Cardiac muscle cell (in vitro differentiated cells and primary cell): ENCODE measurements around the gene PAK4. TPM values are rescaled to one million over a fixed set of nuclear protein-coding genes. Genes with fewer than 3 reads are reported as not detected.
A peak's percentile ranks its signal among the peaks of the same experiment; 100 is the strongest.

Experiments used
- DNase-seq, 2 donors: peaks; one replicate each; pipeline versions ENCODE4 v3.0.0 to v3.0.0-alpha.2; 2010 to 2017; ENCODE audit warnings: low read depth in 1 of 2, low spot score in 1 of 2
- H3K27ac ChIP-seq: fragments of 200-600 bp; sonication (generic); 2 replicates; pipeline ENCODE4 v1.5.1; 2016
- H3K27me3 ChIP-seq: fragments of 200-600 bp; sonication (generic); 2 replicates; pipeline ENCODE4 v1.6.0; 2016; ENCODE audit warnings: control low read depth
- H3K36me3 ChIP-seq: fragments of 200-600 bp; sonication (generic); 2 replicates; pipeline ENCODE4 v1.5.1; 2016; ENCODE audit warnings: control low read depth
- H3K4me1 ChIP-seq: fragments of 200-600 bp; sonication (generic); 2 replicates; pipeline ENCODE4 v1.8.1; 2017; ENCODE audit warnings: low read depth, mild to moderate bottlenecking, mixed run types
- H3K4me3 ChIP-seq: fragments of 200-600 bp; sonication (generic); 2 replicates; pipeline ENCODE4 v1.5.1; 2016; ENCODE audit warnings: mild to moderate bottlenecking
- H3K9me3 ChIP-seq: fragments of 200-600 bp; sonication (generic); 2 replicates; pipeline ENCODE4 v1.5.1; 2017; ENCODE audit warnings: low read depth, mild to moderate bottlenecking, control low read depth
- polyA plus RNA-seq: library from polyadenylated mRNA; unstranded; fragments of >200 nt; fragmentation: Nextera tagmentation; extraction: Ambion mirVana; gene quantifications from 2 replicates; pipeline ENCODE4 v1.2.1, GENCODE V29; 2016
- total RNA-seq: library from RNA; depleted of rRNA; stranded (reverse); fragments of >200 nt; gene quantifications from 2 replicates; pipeline ENCODE4 v1.2.3, GENCODE V29; 2016
- TF ChIP-seq, protein P1 (sequence below): IDR thresholded peaks from 2 replicates; pipeline ENCODE4 v1.5.1; 2012; ENCODE audit warnings: low read depth, mild to moderate bottlenecking, low read length

The PAK4 gene
- total and polyA plus RNA-seq, 2 experiments from 2014 or later: 32.5 to 57.9 TPM

DNA sequence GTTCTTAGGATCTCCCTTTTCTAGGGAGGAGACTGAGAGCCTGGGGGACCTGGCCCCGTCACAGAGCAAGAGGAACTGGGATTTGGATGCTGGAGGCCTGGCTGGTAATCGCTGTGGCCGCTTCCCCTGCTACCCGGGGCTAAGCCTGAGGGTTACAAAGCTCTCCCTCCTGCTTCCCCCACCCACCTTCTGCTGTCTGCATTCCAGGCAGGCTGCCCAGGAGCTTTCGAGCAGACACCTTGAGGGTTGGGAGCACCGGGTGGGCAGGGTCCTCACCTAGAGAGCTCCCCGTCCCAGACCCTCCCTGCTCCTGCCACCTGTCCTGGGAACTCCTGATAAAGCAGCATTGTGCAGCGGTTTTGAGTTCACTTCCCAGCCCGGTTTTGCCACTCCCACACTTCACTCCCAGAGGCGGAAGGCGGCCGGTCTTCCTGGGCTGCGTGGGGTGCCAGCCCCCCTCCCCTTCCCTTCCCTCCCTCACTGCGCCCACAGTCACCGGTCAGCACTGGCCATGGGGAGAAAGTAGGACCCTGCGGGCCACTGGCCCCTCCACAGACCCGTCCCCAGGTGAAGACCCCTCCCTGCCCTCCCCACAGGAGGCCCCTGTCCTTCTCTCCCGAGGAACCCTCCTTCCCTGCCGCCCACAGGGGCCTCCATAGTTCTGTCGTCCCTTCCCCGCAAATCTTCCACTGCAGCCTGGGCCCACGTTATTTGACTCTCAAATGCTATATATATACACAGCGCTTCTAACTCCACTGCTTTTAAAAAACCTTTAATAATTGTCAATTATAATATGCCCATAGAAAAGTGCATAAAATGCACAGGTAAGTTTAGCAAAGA, 8.1 kb downstream of the PAK4 start:
- Histone ChIP-seq H3K9me3 (no peaks in the 10 kb centered on the region), H3K4me3 (no peak overlapping the region), H3K4me1 (peaks cover 27% of the 10 kb centered on the region), H3K27ac (peak overlapping the region; percentile 81), H3K36me3 (no peaks in the 10 kb centered on the region), H3K27me3 (no peaks in the 10 kb centered on the region)
- DNase-seq: peak; percentile 24 to 39
- TF ChIP-seq, protein P1, sequence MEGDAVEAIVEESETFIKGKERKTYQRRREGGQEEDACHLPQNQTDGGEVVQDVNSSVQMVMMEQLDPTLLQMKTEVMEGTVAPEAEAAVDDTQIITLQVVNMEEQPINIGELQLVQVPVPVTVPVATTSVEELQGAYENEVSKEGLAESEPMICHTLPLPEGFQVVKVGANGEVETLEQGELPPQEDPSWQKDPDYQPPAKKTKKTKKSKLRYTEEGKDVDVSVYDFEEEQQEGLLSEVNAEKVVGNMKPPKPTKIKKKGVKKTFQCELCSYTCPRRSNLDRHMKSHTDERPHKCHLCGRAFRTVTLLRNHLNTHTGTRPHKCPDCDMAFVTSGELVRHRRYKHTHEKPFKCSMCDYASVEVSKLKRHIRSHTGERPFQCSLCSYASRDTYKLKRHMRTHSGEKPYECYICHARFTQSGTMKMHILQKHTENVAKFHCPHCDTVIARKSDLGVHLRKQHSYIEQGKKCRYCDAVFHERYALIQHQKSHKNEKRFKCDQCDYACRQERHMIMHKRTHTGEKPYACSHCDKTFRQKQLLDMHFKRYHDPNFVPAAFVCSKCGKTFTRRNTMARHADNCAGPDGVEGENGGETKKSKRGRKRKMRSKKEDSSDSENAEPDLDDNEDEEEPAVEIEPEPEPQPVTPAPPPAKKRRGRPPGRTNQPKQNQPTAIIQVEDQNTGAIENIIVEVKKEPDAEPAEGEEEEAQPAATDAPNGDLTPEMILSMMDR: no peak

DNA sequence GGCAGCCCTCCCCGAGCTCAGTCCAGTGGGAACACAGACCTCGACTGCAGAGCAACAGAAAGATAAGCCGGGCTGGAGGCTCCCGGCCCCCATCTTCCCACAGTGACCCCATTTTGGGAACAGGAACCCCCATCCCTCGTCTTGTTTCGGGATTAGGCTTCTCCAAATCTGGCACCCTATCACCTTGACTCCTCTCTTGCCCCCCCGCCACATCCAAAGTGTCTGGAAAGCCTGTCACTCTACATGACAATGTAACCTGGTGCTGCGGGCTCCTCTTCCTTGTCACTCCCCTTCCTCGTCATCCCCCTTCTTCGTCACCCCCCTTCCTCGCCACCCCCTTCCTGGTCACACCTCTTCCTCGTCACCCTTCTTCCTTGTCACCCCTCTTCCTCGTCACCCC, 10.1 kb downstream of the PAK4 start:
- DNase-seq: no peak
- TF ChIP-seq, protein P1: no peak
- Histone ChIP-seq H3K36me3 (no peaks in the 10 kb centered on the region), H3K4me3 (no peak overlapping the region), H3K27me3 (no peaks in the 10 kb centered on the region), H3K4me1 (peaks cover 47% of the 10 kb centered on the region), H3K9me3 (no peaks in the 10 kb centered on the region), H3K27ac (no peak overlapping the region)

DNA sequence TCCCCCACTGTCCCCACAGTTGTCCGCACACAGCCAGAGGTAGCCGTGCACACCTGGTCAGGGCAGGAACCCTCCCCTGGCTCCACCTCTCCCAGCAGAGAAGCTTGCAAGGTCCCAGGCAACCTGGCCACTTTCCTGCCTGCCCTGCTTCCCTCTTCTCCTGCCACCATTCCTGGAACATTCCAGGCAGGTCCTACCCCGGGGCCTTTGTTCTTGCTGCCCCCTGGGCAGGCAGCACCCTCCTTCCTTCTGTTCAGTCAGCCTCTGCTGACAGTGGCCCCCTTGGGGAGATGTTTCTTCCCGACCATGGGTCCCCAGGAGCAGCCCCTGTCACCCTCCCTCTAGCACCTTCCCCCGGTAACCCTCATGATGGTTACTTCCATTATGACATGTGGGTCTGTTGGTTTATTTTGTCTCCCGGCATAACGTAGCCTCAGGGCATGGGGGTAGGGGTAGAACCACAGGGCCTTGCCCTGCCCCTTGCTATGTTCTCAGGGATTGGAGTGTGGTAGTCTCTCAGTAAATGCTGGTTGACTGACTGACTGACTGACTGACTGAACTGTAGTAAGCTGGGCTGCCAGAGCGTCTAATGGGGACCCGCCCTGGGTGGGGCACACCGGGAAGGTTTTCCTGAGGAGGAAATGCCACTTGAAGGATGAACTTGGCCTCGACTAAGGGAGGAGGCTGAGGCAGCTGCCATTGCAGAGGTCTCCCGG, 10.8 kb downstream of the PAK4 start:
- Histone ChIP-seq H3K9me3 (no peaks in the 10 kb centered on the region), H3K4me3 (no peak overlapping the region), H3K36me3 (no peaks in the 10 kb centered on the region), H3K27me3 (no peaks in the 10 kb centered on the region), H3K4me1 (peaks cover 47% of the 10 kb centered on the region), H3K27ac (no peak overlapping the region)
- no peak for DNase-seq
- TF ChIP-seq, protein P1: no peak

DNA sequence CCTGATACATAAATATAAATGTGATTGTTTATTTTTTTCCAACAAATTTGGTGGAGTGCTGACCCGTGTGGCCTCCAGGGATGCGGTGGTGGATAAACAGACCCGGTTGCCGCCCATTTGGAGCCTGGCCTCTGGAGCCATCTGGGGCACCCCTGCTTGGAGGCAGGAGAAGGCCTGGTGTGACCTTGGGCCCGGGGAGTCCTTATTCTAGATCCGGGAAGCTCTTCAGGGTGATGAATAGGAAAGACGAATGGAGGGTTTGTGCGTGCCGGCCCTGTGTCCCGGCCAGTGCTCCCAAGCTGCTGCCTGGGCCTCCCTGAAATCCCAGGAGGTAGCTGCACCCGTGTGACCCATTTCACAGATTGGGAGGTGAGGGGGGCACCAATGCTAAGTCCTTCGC, 11.5 kb downstream of the PAK4 start:
- TF ChIP-seq, protein P1: no peak
- DNase-seq: no peak
- peaks cover 47% of the 10 kb centered on the region for H3K4me1 ChIP-seq

DNA sequence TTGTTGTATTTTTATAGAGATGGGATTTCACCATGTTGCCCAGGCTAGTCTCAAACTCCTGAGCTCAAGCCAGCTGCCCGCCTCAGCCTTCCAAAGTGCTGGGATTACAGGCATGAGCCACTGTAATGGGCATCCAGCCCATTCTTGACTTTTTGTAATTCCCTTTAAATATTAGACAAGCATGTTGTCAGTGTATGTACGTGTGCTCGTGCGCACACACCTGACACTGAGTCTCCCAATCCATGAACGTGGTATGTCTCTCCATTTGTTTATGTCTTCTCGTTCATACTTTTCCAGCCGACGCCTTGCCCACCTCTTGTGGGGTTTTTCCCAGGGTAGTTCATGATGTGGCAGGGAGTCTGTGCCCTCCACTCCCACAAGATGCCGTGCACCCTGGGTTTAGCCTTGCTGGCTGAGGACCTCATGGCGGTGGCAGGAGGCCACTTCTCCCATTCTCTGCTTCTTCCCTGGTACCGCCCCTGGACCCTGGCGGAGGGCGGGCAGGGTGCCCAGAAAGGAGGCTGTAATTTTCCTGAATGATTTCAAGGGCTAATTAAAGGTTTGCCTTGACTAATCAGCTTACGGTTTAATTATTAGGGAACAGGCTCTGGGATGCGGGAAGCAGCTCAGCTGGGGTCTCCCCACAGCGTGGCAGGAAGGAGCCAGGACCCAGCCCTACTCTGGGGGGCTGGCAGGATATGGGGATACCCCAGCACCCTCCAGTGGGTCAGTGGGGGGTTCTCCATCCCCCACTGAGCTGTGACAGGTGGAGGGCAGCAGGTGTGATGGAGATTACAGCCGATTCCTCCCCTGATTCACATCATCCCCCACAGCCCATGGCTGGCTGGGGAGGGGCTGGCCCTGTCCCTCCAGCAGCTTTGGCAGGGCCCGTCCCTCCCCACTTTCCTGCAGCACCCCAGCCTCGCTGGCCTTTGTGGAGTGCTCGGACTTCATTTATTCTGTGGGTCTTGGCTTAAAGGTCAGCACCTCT, 12.9 kb downstream of the PAK4 start:
- Histone ChIP-seq H3K27ac (peak overlapping the region; percentile 86), H3K9me3 (no peaks in the 10 kb centered on the region), H3K4me1 (peaks cover 40% of the 10 kb centered on the region), H3K4me3 (no peak overlapping the region), H3K36me3 (no peaks in the 10 kb centered on the region), H3K27me3 (no peaks in the 10 kb centered on the region)
- DNase-seq: no peak
- TF ChIP-seq, protein P1: no peak

More for the DNA sequence above, 11.5 kb downstream of the PAK4 start:
- no peaks in the 10 kb centered on the region for H3K27me3 ChIP-seq
- H3K4me3 ChIP-seq: no peak overlapping the region
- H3K36me3 ChIP-seq: no peaks in the 10 kb centered on the region
- H3K27ac ChIP-seq: no peak overlapping the region
- H3K9me3 ChIP-seq: no peaks in the 10 kb centered on the region
